Putamen (tissue), 1 donor: Measurements from ENCODE around the gene RAD51B.

Source experiments
- DNase-seq: peaks from one replicate; pipeline ENCODE4 v3.0.0-alpha.2; 2016; ENCODE audit warnings: low spot score

RAD51B gene

GRCh38 chr14:68439676-68440075, 620.1 kb downstream of the RAD51B start:
- DNase-seq, result no peak

GRCh38 chr14:68440820-68441219, 621.2 kb downstream of the RAD51B start:
- DNase-seq, result no peak

DNA sequence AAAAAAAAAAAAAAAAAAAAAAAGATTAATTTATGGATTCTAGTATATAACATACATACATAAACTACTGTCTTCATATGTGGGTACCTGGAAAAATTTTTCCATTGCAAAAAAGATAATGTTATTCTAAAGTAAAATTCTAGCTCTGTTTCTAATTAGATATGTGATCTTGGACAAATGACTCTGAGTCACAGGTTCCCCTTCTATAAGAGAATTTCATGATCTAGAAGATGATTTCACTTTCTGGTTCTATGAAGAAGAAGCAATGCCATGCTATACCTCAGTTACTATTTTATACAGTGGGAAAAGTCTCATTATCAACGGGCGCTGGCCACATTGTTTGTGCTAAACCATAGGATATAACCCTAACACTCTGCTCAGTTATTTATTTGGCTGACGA, 622.0 kb downstream of the RAD51B start:
- DNase-seq, result no peak

GRCh38 chr14:68442828-68443629, 623.5 kb downstream of the RAD51B start:
- DNase-seq, result no peak

DNA sequence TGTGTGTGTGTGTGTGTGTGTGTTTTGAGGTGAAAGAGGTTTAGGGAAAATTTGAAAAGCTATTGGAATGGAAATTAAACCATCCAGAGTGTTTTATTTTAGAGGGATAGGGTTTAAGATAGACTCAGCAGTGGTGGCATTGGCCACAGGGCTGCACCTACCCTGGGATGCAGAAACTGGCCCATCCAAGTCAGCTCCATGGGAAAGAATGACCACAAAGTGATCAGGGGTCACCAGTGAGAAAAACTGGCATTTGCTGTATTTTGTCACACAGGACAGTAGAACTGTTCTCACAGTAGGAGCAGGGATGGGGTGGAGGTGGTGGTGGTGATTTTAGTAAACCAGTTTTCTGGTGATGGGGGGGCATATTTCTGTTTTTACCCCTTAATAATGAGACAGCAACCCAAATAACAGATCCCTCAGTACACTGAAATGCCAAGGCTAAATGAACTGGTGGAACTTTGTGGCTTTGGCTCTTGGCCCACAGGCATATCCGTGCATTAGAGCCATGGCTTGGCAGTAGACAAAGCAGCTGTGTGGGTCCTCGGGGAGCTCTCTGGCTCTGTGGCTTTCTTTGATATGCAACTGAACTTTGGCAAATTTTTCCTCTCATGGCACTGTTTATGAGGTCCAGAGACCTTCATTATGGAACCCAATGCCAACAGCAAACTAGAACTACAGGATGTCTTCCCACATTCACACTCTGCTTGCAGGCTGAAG, 625.0 kb downstream of the RAD51B start:
- DNase-seq, result no peak

DNA sequence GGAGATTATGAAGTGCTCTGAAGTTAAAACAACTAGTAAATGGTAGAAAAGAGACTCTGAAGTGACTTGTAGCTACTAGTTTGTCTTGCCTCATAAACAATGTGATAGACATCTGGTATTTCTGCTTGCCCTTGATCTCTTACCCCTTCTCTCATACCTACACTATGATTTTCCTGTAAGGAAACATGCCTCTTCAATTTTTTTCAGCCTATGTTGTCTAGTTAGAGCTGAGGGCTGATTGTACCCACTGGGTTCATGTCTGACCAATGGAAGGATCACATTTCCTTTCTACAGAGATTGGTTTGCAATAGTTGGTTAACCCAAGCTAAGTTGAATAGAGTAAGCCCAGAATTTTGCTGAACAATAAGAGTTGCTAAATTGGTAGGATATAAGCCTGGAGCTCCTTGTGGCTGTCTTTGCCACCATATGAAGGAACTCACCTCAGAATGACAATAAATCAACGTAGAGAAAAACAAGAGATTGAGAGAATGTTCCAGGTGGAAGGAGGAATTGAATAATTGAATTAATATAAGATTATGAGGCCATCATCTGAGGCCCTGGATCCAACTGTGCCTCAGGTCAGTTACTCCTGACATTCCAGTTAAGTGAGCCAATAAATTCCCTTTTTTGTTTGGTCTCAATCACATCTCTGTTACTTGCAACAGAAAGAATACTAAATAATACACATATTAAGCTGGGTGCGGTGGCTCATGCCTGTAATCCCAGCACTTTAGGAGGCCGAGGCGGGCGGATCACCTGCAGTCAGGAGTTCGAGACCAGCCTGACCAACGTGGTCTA, 626.9 kb downstream of the RAD51B start:
- DNase-seq, result no peak

GRCh38 chr14:68447581-68448251, 628.1 kb downstream of the RAD51B start:
- DNase-seq, result no peak

DNA sequence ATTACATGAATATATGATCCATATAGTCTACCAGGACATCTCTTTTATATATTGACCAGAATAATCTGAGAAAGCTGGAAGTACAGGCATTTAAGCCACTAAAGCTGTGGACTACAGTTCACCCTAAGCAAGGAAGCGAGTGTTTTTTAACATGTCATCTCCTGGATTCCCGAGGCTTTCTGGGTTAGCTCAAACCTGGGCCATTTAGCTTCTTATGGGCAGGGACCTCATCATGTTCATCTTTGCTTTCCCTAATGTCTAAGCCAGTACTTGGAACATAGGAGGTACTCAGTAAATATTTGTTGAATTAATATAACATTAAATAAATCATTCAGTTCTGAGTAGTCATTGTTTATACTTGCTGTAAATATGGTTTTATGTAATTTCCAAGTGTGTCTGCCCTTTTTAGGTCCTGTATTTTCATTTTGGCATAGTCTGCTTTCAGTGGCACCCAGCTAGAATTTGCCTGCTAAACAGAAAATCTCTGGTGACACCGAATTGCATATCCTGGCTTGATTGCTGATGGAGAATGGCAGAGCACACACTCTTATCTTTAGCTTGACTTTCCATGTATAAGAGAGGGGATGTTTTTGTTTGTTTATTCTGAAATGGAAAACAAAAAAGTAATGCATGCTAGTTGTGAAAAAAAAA, 628.8 kb downstream of the RAD51B start:
- DNase-seq, result no peak

DNA sequence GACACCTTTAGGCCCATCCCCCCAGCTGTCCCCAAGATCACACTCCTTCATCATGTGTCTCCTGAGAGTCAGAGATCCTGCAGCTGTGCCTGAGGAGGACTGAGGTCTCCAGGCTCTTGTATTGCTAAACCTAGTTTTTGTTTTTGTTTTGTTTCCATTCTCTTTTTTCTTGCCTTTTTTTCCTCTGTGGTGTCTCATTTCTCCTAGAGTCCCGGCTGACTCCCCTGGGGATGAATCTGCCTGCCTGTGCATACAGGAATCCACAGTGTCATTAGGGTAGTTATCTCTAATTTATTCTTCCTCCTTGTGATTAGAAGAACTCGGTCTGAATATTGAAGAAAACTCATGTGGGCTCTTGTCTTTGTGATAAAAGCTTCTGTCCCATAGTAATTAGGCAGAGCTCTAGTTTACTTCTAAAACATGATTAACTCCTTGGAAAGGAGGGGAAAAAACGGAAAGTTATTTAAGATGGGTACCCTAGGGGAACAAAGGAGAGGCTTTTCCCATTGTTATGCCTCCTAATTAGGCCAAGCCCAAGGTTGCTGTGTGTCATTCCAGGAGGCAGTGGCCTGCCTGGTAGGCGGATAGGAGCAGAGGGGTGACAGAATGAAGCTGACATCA, 630.1 kb downstream of the RAD51B start:
- no peak for DNase-seq

GRCh38 chr14:68450391-68451120, 631.0 kb downstream of the RAD51B start:
- no peak for DNase-seq

- DNase-seq, result no peak
Measured at GRCh38 chr14:68451696-68452373, 632.3 kb downstream of the RAD51B start.

GRCh38 chr14:68458253-68458652, 638.7 kb downstream of the RAD51B start:
- no peak for DNase-seq

DNA sequence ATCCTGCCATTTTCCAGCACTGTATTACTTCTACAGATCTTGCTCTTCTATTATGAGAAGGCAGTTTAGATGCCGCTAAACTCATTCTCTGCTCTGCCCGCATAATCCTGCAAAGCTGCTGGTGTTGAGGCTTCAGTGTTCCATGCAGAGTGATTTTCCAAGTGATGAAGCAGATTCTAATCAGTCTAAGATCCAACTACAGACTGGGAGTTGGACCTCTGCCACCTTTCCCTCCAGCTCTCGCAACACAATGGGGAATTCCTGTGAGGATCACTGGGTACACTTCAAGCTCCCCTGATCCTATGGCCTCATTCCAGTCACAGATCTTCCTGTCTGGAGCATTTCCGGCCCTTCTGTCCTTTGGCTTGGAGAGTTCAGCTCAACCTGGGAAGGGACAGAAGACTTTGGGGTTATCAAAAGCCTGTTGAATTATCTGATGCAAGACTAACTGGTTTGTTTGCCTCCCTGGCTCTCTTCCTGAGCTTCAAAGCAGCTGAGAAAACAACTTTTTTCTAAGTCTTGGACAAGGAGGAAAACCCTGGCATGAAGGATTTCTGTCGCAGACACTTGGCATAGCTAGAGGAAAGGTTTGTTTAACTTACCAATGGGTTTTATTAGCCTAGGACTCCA, 639.4 kb downstream of the RAD51B start:
- no peak for DNase-seq

DNA sequence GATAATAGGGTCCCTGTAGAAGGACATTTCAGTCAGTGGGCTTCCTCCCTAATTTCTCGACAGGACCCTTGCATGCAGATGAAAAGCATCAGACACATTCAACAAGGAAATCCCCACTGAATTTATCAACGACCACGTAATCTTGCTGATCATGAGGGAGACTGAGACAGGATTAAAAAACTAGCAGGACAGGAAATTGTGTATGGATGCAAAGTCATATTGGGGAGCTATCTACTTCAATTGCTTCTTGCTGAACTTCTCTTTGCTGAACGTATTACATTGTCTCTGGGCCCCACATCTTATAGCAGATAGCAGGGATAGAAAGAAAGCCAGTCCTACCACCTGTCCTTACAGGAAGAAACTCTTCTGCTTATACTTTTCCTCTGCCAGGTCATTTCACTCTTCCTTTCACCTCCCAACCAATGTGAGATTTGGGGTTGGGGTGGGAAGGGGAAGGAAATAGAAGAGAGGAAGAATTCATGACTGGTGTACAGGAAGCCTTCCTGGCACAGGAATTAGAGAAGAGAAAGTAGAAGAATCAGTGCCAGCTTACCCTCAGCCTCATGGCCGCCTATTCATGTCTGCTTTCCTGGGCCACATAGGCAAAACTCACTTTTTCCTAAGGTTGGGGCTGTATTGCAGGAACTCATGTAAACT, 640.0 kb downstream of the RAD51B start:
- no peak for DNase-seq

DNA sequence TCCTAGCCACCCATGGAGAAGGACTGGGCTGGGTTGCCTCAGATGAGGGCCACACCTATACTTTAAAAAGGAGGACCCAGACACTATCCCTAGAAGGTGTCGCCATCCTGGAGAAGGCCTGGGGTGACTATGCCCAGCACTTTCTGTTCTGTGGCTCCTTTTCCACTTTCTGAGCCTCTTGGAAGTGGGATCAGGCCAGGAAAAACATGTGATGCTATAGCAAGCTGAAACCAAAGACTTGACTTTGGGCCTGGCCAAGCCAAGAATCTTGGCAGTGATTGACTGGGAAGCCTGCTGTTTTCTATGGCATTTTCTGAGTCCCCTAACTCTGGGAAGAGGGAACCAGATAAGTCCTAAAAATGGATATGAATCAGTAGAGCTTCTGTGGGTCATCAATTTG, 641.0 kb downstream of the RAD51B start:
- no peak for DNase-seq

- no peak for DNase-seq
Measured at GRCh38 chr14:68461086-68461485, 641.5 kb downstream of the RAD51B start.

DNA sequence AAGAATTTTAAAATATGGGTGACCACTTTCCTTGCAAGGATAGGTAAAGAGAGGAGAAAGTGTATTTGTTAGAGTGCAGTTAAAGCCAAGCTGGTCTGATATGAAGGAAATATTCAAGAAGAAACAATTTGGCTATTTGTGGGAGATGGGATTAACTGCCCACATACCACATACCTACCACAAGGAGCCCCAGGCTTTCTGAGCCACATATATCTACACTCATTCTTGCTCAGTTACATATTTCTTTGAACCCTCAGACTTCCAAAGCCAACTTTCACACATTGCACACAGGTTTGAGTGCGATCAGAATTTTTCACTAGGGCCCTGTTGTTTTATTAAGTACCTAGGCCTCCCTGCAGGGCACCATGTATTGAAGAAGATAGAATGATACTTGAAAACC, 643.1 kb downstream of the RAD51B start:
- no peak for DNase-seq

- DNase-seq, result no peak
Measured at GRCh38 chr14:68463299-68463698, 643.7 kb downstream of the RAD51B start.
